ENCODE measurements around the gene GPD2. TPM values are rescaled to one million over a fixed set of nuclear protein-coding genes. Genes with fewer than 3 reads are reported as not detected.

Gene GPD2
- total and polyA plus RNA-seq, 2 of the 8 experiments (the other 6 are each of a cell fraction or from before 2014, with no cell fraction given), result 8.4 to 43.1 TPM

GRCh38 chr2:156423674-156424282, 12.4 kb upstream of the GPD2 start (continued):
- no peak for TF ChIP-seq POLR2AphosphoS5 (IDR thresholded peaks at IDR 0.05; ENCODE audit: low read depth, low read length)

Measured in H1 (cell line).